Liver (tissue), 3 donors: ENCODE results near the gene CAMLG.

ENCODE experiments used
- EGR1 ChIP-seq, 2 donors: IDR thresholded peaks; 2 replicates each; pipeline ENCODE4 v1.6.1; 2016 to 2018; ENCODE audit warnings: antibody characterized with exemption in 2 of 2, low read depth in 2 of 2
- FOXA1 ChIP-seq: IDR thresholded peaks from 2 replicates; pipeline ENCODE4 v1.6.1; 2016; ENCODE audit warnings: antibody characterized with exemption
- GABPA ChIP-seq, 2 donors: IDR thresholded peaks in 1 of 2; conservative IDR thresholded peaks in 1 of 2; 2 replicates each; pipeline ENCODE4 v1.6.1; 2016; ENCODE audit warnings: antibody characterized with exemption in 2 of 2, mild to moderate bottlenecking in 1 of 2, moderate library complexity in 1 of 2
- JUND ChIP-seq, 2 donors: IDR thresholded peaks; 2 replicates each; pipeline ENCODE4 v1.6.1; 2016; ENCODE audit warnings: antibody characterized with exemption in 2 of 2
- RXRA ChIP-seq, 2 donors: IDR thresholded peaks; 2 replicates each; pipeline ENCODE4 v1.6.1; 2017 to 2018; ENCODE audit warnings: antibody characterized with exemption in 2 of 2, mild to moderate bottlenecking in 1 of 2
- TAF1 ChIP-seq: conservative IDR thresholded peaks from 2 replicates; pipeline ENCODE4 v1.6.1; 2016; ENCODE audit warnings: antibody characterized with exemption, mild to moderate bottlenecking
- YY1 ChIP-seq: IDR thresholded peaks from 2 replicates; pipeline ENCODE4 v1.6.1; 2016; ENCODE audit warnings: antibody characterized with exemption, mild to moderate bottlenecking
- TF ChIP-seq, protein P1 (sequence below): fragments of 150-350 bp; IDR thresholded peaks from 2 replicates; pipeline ENCODE4 v1.5.1; 2017; ENCODE audit warnings: improper control_type of control experiment, low read depth, low read length; ENCODE audit not compliant: missing input control
- TF ChIP-seq, protein P2 (sequence below): IDR thresholded peaks from 2 replicates; pipeline ENCODE4 v1.6.1; 2016; ENCODE audit warnings: antibody characterized with exemption, mild to moderate bottlenecking
- TF ChIP-seq, protein P3 (sequence below): IDR thresholded peaks from 2 replicates; pipeline ENCODE4 v1.6.1; 2016; ENCODE audit warnings: antibody characterized with exemption
- TF ChIP-seq, protein P4 (sequence below): IDR thresholded peaks from 2 replicates; pipeline ENCODE4 v1.6.1; 2016; ENCODE audit warnings: antibody characterized with exemption
- donor health status: healthy.
- donor health status: healthy.

DNA sequence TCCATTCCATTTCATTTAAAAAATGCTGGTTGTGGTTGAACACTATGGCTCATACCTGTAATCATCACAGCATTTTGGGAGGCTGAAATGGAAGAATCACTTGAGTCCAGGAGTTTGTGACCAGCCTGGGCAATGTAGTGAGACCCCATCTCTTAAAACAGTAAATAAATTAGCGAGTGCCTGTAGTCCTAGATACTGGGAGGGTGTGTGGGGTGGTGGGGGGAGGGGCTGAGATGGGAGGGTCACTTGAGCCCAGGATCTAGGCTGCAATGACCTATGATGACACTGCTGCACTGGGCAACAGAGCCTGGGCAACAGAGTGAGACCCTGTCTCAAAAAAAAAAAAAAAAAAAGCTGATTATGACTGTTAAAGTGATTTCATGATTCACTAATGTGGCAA, 49.3 kb downstream of the CAMLG start:
- TF ChIP-seq, protein P1, sequence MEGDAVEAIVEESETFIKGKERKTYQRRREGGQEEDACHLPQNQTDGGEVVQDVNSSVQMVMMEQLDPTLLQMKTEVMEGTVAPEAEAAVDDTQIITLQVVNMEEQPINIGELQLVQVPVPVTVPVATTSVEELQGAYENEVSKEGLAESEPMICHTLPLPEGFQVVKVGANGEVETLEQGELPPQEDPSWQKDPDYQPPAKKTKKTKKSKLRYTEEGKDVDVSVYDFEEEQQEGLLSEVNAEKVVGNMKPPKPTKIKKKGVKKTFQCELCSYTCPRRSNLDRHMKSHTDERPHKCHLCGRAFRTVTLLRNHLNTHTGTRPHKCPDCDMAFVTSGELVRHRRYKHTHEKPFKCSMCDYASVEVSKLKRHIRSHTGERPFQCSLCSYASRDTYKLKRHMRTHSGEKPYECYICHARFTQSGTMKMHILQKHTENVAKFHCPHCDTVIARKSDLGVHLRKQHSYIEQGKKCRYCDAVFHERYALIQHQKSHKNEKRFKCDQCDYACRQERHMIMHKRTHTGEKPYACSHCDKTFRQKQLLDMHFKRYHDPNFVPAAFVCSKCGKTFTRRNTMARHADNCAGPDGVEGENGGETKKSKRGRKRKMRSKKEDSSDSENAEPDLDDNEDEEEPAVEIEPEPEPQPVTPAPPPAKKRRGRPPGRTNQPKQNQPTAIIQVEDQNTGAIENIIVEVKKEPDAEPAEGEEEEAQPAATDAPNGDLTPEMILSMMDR = no peak
- TF ChIP-seq, protein P2, sequence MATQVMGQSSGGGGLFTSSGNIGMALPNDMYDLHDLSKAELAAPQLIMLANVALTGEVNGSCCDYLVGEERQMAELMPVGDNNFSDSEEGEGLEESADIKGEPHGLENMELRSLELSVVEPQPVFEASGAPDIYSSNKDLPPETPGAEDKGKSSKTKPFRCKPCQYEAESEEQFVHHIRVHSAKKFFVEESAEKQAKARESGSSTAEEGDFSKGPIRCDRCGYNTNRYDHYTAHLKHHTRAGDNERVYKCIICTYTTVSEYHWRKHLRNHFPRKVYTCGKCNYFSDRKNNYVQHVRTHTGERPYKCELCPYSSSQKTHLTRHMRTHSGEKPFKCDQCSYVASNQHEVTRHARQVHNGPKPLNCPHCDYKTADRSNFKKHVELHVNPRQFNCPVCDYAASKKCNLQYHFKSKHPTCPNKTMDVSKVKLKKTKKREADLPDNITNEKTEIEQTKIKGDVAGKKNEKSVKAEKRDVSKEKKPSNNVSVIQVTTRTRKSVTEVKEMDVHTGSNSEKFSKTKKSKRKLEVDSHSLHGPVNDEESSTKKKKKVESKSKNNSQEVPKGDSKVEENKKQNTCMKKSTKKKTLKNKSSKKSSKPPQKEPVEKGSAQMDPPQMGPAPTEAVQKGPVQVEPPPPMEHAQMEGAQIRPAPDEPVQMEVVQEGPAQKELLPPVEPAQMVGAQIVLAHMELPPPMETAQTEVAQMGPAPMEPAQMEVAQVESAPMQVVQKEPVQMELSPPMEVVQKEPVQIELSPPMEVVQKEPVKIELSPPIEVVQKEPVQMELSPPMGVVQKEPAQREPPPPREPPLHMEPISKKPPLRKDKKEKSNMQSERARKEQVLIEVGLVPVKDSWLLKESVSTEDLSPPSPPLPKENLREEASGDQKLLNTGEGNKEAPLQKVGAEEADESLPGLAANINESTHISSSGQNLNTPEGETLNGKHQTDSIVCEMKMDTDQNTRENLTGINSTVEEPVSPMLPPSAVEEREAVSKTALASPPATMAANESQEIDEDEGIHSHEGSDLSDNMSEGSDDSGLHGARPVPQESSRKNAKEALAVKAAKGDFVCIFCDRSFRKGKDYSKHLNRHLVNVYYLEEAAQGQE = no peak
- TF ChIP-seq EGR1 (IDR thresholded peaks at IDR 0.05; ENCODE audit: low read depth in 2 of 2) = no peak
- TF ChIP-seq TAF1 = no peak
- TF ChIP-seq, protein P3, sequence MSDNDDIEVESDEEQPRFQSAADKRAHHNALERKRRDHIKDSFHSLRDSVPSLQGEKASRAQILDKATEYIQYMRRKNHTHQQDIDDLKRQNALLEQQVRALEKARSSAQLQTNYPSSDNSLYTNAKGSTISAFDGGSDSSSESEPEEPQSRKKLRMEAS = no peak
- TF ChIP-seq, protein P4, sequence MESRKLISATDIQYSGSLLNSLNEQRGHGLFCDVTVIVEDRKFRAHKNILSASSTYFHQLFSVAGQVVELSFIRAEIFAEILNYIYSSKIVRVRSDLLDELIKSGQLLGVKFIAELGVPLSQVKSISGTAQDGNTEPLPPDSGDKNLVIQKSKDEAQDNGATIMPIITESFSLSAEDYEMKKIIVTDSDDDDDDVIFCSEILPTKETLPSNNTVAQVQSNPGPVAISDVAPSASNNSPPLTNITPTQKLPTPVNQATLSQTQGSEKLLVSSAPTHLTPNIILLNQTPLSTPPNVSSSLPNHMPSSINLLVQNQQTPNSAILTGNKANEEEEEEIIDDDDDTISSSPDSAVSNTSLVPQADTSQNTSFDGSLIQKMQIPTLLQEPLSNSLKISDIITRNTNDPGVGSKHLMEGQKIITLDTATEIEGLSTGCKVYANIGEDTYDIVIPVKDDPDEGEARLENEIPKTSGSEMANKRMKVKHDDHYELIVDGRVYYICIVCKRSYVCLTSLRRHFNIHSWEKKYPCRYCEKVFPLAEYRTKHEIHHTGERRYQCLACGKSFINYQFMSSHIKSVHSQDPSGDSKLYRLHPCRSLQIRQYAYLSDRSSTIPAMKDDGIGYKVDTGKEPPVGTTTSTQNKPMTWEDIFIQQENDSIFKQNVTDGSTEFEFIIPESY = no peak
- TF ChIP-seq FOXA1 = no peak
- no peak for TF ChIP-seq GABPA (IDR thresholded peaks at IDR 0.05 in 1 of 2, conservative IDR thresholded peaks at IDR 0.05 in 1 of 2)
- no peak for TF ChIP-seq JUND (IDR thresholded peaks at IDR 0.05)
- TF ChIP-seq YY1 = no peak
- no peak for TF ChIP-seq RXRA (IDR thresholded peaks at IDR 0.05)
